Measurements from ENCODE around the gene DNAJC4.
A peak's percentile ranks its signal among the peaks of the same experiment; 100 is the strongest.

GRCh38 chr11:64230171-64230984, at the start of gene DNAJC4:
- no peak for TF ChIP-seq EZH2 (IDR thresholded peaks at IDR 0.05)
- TF ChIP-seq POLR2AphosphoS5 (IDR thresholded peaks at IDR 0.05; ENCODE audit: borderline replicate concordance, low read depth, low read length): peak; percentile 78
- TF ChIP-seq FOXP2 (optimal IDR thresholded peaks at IDR 0.05; ENCODE audit: control extremely low read depth, extremely low read length, insufficient read depth): no peak
